ENCODE data around the gene CALHM2. TPM values are rescaled to one million over a fixed set of nuclear protein-coding genes. Genes with fewer than 3 reads are reported as not detected.

CALHM2 gene
- total RNA-seq, 1 experiment from 2014 or later: not detected

DNA sequence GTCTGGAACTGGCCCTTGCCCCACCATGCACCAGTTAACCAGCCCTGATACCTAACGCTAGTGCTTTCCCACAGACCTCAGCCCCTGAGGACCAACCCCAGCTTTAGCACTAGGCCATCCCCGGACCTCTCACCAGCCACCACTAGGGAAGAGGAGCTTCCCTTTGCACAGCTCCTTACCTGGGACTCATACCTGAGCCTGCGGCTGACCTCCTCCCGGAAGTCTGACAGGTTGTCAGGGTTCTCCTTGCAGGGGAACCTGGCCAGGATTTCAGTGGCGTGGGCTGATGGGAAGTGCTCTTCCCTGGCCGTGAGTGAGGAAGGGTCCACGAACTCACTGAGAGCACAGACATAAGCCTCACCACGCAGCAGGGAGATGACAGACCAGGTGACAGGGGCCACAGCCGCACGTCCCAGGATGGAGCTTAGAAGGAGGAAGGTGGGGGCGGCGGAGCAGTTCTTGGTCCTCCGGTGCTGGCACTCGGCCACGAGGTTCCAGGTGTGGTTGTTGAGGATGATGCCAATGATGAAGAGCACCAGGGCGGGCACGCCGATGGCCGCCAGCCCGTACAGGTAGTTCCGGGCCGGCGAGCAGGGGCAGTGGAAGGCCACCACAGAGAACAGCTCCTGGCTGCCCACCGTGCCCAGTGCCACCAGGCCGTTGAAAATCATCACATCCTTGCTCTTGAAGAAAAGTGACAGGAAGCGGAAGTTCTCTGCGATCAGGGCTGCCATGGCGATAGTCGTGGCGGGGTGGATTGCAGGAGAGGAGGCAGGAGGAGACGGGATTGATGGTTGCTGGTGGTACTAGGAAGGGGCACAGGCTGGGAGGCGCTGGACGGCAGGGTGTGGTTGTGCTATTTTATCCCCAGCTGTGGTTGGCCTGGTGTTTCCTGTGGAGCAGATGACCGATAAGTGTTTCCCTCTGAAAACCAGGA is 2.7 kb downstream of the CALHM2 start:
- no peak for DNase-seq
- no peak overlapping the region for H3K27ac ChIP-seq (ENCODE audit: insufficient read length, low read depth, low read length)
- no peak overlapping the region for H3K14ac ChIP-seq (ENCODE audit: insufficient read depth, low read length)
- no peak overlapping the region for H4K91ac ChIP-seq (ENCODE audit: insufficient read length, low read depth, low read length)
- peaks cover 17 to 46% (median 40%) of the 10 kb centered on the region in 3 experiments for H3K36me3 Mint-ChIP-seq (ENCODE audit: insufficient read depth in 1 of 3, low read depth in 3 of 3)
- no peak overlapping the region; a peak in 1 of 7 replicates for H3K27ac Mint-ChIP-seq
- no peak overlapping the region for H2BK12ac ChIP-seq (ENCODE audit: insufficient read length, low read depth, low read length)
- no peak overlapping the region for H3K18ac ChIP-seq (ENCODE audit: insufficient read length, low read depth, low read length)
- WGBS (ENCODE audit: extremely low coverage, insufficient read length, low lambda C conversion rate): no CpG with 5 or more reads among the region's 34 CpGs
- H3K9me3 Mint-ChIP-seq: no peaks in the 10 kb centered on the region
- H3K4ac ChIP-seq (ENCODE audit: low read depth, low read length): no peak overlapping the region
- H3K4me1 ChIP-seq (ENCODE audit: insufficient read depth, low read length): no peaks in the 10 kb centered on the region
- H3K56ac ChIP-seq (ENCODE audit: insufficient read length, low read depth, low read length): no peak overlapping the region
- no peak overlapping the region for H2AFZ ChIP-seq (ENCODE audit: low read length)
- no peak overlapping the region for H2BK5ac ChIP-seq (ENCODE audit: insufficient read length, low read length)
- H3K4me1 Mint-ChIP-seq: peaks cover 4 to 11% of the 10 kb centered on the region in 2 experiments; a peak in 3 of 4 replicates
- no peak overlapping the region for H2AK5ac ChIP-seq (ENCODE audit: insufficient read length, low read length)
- no peaks in the 10 kb centered on the region for H3K23me2 ChIP-seq (ENCODE audit: insufficient read length, low read depth, low read length, poor library complexity, severe bottlenecking)
- no peaks in the 10 kb centered on the region for H3K79me1 ChIP-seq (ENCODE audit: insufficient read depth, low read depth, low read length, poor library complexity, severe bottlenecking)
- no peaks in the 10 kb centered on the region for H4K20me1 ChIP-seq (ENCODE audit: control insufficient read depth, insufficient read depth, insufficient read length)
- H3T11ph ChIP-seq (ENCODE audit: low read length): no peak overlapping the region
- H2BK20ac ChIP-seq (ENCODE audit: low read depth, low read length, poor library complexity, severe bottlenecking): no peak overlapping the region
- no peak overlapping the region; a peak in 1 of 5 replicates for H3K4me3 Mint-ChIP-seq
- no peaks in the 10 kb centered on the region for H3K79me2 ChIP-seq (ENCODE audit: insufficient read depth, low read length)
- no peaks in the 10 kb centered on the region for H3K9me3 ChIP-seq (ENCODE audit: control insufficient read depth, low read depth, low read length)
- H3K27me3 ChIP-seq (ENCODE audit: insufficient read depth, low read length): no peaks in the 10 kb centered on the region
- H2BK15ac ChIP-seq (ENCODE audit: low read depth, low read length): no peak overlapping the region
- H3K27me3 Mint-ChIP-seq (ENCODE audit: low read depth): no peaks in the 10 kb centered on the region
- no peak overlapping the region for H3K23ac ChIP-seq (ENCODE audit: insufficient read length, low read depth, low read length)
- no peak overlapping the region for H2BK120ac ChIP-seq (ENCODE audit: low read depth, low read length, poor library complexity, severe bottlenecking)
- TF ChIP-seq, protein P1, sequence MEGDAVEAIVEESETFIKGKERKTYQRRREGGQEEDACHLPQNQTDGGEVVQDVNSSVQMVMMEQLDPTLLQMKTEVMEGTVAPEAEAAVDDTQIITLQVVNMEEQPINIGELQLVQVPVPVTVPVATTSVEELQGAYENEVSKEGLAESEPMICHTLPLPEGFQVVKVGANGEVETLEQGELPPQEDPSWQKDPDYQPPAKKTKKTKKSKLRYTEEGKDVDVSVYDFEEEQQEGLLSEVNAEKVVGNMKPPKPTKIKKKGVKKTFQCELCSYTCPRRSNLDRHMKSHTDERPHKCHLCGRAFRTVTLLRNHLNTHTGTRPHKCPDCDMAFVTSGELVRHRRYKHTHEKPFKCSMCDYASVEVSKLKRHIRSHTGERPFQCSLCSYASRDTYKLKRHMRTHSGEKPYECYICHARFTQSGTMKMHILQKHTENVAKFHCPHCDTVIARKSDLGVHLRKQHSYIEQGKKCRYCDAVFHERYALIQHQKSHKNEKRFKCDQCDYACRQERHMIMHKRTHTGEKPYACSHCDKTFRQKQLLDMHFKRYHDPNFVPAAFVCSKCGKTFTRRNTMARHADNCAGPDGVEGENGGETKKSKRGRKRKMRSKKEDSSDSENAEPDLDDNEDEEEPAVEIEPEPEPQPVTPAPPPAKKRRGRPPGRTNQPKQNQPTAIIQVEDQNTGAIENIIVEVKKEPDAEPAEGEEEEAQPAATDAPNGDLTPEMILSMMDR (conservative IDR thresholded peaks at IDR 0.05): no peak
- H4K5ac ChIP-seq (ENCODE audit: insufficient read length, low read depth, low read length): no peak overlapping the region
- H3K9ac ChIP-seq (ENCODE audit: extremely low read depth, insufficient read length, low read length): no peak overlapping the region
- no peak overlapping the region for H4K8ac ChIP-seq (replicated peaks; ENCODE audit: insufficient read length, low read depth, low read length)
- H3K4me2 ChIP-seq (ENCODE audit: insufficient read depth, insufficient read length, low read length): no peak overlapping the region

Data from H9 (cell line).